Measurements from ENCODE around the gene AGPAT3.
A peak's percentile ranks its signal among the peaks of the same experiment; 100 is the strongest.
"Not testable (repeated sequence)": the region's sequence is repeated elsewhere in the genome, so short reads cannot be mapped to it uniquely, and the experiment has no call there.

The AGPAT3 gene, protein sequence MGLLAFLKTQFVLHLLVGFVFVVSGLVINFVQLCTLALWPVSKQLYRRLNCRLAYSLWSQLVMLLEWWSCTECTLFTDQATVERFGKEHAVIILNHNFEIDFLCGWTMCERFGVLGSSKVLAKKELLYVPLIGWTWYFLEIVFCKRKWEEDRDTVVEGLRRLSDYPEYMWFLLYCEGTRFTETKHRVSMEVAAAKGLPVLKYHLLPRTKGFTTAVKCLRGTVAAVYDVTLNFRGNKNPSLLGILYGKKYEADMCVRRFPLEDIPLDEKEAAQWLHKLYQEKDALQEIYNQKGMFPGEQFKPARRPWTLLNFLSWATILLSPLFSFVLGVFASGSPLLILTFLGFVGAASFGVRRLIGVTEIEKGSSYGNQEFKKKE

DNA sequence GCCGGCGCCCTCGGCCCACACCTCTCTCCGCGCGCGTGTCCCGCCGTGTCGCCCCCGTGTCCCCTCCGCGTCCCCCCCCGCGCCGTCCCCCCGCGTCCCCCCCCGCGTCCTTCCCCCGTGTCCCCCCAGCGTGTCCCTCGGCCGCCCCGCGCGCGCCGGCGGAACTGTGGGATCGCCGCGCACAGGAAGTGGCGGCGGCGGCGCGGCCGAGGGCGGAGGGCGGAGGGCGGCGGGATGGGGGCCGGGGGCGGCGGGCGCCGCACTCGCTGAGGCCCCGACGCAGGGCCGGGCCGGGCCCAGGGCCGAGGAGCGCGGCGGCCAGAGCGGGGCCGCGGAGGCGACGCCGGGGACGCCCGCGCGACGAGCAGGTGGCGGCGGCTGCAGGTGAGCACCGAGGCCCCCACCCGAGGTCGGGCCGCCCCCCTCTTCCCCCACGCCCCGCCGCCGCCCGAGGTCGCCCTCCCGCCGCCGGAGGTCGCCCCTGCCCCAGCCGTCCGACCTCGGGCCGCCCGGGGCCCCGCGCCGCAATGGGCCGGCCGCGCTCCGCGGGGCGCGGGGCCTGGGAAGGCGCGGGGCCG, at the start of gene AGPAT3:
Gene AGPAT3, plus strand, starts transcription at position 262 of the 578 bp plus-strand sequence. CDS start 94,459 bp downstream, outside the sequence.
- peak in 1 of 2 donors; percentile 27 for DNase-seq (ENCODE audit: low read depth in 2 of 2)

DNA sequence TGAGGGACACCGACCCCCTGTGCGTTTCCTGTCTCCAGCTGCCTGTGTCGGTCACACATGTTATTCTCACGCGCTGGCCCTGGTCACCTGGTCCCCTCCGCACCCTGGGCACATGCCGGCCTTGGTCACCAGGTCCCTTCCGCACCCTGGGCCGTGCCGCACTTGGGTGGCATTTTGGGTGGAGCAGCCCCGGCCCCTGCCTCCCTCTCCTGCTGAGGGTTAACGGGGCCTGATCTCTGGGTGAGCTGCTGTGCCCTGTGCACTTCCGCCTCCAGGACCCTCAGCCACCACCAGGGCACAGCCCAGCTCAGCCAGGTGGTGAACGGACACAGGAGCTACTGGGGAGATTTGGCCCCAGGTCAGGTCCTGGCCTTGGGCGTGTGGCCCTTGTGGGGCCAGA, 49.0 kb upstream of the AGPAT3 start:
- no peak for DNase-seq (ENCODE audit: low read depth in 2 of 2)

DNA sequence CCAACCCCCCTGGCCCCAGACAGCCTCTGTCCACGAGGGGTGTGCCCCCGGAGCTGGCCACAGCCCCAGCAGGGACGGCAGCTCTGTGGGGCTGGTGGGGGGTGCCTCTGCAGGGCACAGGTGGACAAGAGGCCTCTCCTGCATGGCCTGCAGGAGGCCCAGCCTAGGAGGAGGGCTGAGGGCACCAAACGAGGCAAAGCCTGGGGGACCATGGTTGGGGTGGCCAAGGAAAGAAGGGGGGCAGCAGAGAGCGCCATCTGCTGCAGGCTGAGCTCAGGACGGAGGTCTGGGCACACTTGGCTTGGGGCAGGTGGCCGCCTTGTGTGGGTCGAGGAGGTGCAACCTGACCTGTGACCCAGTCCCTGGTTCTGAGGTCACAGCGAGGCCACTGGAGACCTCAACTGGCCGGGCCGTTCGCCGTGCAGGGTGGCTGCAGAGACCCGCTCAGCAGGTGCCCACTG, 48.4 kb upstream of the AGPAT3 start:
- no peak for DNase-seq (ENCODE audit: low read depth in 2 of 2)

DNA sequence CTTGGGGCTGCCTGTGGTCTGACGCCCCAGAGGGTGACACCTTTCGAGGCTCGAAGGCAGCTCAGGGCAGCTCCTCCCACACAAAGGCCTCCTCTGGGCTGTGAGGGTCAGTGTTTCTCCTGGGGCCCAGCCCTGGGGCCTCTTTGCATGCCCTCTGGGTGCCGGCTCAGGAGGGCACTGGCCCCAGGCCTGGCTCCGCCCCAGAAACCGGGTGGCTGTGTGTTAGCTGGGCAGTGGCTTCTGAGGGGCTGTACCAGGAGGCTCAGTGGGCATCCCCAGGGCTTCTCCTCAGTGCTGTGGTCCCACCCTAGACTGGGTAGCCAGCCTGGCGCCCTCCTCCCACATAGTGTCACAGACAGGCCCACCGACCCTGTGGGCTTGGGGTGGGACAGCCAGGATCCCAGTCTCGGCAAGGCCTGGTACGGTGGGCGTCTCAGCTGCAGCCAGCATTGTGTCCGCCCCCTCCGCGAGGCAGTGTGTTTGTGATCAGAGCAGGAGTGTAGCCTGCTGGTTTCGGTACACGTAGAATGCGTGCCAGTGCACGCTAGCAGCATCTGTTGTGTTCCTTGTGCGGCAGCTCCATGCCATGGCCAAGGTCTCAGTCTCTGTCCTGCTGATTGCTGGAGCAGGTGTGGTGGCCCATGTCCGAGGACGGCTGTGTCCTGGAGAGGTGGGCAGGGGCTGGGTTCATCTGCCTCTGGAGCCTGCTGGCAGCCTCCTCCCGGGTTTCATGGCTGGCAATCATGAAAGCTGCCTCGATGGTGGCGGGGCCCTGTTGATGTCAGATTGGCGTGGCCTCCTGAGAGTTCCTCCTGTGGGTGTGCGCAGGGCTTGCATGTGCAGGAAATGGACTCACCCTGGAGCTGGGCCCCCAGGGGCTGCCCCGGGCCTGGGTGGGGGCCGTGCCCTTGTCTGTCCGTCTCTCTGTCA, 47.6 kb upstream of the AGPAT3 start:
- DNase-seq (ENCODE audit: low read depth in 2 of 2) = no peak

DNA sequence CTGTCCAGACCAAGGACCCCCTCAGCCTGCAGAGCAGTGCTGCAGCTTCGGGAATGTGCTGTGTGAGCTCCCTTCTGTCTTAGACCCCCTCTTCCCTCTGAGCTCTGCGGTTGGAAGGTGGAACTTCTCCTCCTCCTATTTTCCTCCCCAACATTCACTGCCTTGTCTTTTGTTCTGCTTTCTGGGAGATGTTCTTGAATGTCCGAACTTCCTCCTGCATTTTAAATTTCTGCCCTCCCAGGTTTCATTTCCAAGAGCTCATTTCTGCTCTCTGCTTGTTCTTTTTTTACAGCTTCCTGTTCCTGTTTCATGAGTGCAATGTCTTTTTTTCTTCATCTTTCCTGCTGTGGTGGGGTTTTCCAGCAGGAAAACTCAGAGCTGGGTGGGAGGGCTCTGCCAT, 46.3 kb upstream of the AGPAT3 start:
- no peak for DNase-seq (ENCODE audit: low read depth in 2 of 2)

DNA sequence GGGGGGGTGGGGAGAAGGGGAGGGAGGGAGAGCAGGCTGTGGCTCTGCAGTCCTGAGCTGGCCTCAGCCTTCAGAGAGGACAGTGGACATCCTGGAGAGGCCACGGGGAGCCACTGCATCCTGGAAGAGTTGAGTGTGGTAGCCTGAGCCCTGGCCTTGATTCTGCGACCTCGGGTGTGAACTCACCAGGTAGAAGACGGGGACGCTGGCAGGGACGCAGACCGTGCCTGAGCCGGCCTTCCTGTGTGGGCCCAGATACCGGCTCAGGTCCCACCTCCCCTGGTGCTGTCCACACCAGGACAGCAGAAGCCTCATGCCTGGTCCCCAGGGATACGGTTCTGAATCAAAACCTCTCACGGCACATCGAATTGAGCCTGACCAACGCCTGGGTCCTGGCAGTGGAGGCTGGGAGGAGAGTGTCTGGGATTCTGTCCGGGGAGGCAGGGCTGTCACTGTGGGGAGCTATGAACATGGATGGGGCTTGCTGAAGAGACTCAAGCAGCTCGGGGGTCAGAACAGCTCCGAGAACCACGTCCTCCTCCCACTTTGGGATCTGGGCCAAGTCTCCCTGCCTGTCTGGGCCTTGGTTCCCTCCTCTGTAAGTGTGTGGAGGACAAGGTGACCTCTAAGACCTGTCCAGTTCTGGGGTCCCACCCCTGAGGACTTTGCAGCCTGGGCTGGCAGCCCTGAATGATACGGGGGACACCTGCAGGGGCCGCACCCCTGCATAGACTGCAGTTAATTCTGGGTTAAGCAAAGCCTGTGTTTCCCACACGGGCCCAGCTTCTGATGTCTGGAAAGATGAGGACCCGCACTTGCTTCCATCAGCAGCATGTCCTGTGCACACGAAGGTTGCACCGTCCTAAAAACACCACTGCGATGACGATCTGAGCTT, 45.3 kb upstream of the AGPAT3 start:
- no peak for DNase-seq (ENCODE audit: low read depth in 2 of 2)

DNA sequence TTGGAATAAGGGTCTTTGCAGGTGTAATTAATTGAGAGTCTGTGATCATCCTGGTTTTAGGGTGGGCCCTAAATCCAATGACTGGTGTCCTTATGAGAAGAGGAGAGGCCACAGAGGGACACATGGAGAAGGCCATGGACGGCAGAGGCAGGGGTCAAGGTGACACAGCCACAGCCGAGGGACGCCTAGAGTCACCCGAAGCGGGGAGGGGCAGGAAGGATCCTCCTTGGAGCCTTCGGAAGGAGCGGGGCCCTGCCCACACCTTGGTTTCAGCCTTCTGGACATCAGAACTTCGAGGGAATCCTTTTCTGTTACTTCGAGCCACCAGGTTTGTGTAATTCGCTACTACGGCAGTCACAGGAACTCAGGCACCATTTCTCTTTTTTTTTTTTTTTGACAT, 44.6 kb upstream of the AGPAT3 start:
- DNase-seq (ENCODE audit: low read depth in 2 of 2) = no peak

DNA sequence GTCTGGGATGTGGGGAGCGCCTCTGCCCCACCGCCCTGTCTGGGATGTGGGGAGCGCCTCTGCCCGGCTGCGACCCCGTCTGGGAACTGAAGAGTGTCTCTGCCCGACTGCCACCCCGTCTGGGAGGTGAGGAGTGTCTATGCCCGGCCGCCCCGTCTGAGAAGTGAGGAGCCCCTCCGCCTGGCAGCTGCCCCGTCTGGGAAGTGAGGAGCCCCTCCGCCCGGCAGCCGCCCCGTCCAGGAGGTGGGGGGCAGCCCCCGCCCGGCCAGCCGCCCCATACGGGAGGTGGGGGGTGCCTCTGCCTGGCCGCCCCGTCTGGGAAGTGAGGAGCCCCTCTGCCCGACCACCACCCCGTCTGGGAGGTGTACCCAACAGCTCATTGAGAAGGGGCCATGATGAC, 42.9 kb upstream of the AGPAT3 start:
- not testable (repeated sequence) for DNase-seq (ENCODE audit: low read depth in 2 of 2)

DNA sequence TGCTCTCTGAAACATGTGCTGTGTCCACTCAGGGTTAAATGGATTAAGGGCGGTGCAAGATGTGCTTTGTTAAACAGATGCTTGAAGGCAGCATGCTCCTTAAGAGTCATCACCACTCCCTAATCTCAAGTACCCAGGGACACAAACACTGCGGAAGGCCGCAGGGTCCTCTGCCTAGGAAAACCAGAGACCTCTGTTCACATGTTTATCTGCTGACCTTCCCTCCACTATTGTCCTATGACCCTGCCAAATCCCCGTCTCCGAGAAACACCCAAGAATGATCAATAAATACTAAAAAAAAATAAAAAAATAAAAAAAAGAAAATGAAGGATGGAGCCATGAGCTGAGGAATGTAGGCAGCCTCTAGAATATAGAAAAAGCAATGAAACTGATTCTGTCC, 42.3 kb upstream of the AGPAT3 start:
- not testable (repeated sequence) for DNase-seq (ENCODE audit: low read depth in 2 of 2)

DNA sequence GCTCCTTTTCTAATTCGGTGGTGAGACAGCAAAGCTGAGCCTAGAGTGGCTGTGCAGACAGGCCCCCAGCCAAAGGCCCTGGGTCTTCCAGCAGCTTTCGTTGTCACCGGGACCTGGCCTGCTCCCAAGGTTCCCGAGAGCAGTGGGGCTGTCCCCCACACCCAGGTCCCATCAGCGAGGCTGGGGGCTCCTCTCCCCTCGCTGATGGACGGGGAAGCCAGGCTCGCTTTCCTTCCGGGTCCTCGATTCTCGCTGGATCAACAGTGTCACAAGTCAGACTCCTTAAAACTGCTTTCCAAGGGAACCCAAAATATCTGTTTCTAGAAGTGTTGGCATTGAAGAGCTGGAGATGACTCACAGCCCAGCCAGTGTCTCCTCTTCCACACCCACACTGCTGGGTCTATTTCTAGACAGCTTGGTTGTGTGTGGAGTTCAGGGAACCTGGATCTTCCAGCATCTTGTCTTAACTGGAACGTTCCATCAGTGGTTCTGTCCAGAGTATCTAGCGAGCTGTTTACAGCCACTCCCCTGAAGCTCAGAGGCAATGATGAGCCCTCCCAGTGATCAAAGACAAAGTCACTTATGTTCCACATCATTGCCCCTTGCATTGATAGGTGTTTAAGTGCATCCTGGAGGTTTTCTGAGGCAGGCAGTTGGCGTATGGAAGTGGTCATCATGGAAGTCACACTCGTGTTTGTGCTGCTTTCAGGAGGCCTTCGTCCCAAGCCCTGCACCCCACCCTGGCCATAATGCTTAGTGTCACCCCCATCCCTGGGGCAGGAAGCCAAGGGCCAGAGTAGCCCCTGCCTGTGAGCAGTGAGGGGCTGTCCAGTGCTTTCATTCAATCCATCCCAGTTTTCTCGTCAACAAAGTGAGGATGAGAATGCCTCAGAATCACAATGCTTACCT, 40.4 kb upstream of the AGPAT3 start:
- DNase-seq (ENCODE audit: low read depth in 2 of 2) = no peak

DNA sequence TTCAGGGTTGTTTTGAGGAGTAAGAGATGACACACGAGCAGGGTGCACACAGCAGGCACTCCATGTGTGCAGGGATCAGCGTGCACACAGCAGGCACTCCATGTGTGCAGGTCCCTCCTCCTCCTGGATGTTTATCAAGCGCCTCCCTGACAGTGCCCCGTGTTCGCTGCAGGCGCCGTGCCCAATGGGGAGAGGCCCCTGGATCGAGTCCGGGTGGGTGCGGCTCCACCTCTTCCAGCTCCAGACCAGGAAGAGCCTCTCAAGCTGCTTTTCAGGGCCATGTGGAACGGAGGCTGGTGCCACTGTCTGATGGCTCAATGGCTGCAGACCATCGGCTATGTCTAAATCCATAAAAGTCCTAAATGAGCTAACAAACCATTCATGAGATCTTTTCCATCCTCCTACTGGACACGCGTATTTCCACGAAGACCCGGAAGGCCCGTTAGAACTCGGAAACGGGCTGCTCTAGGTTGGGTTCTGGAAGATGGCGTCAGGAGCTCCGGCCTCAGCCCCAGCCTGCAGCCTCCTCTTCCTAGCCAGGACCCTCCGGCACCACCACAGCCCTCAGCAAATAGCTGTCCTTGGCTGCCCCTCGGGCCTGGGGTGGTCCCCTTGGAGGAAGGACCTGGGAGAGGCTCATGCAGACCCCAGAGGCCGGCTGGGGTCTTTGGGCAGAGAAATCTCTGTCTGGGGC, 39.6 kb upstream of the AGPAT3 start:
- DNase-seq (ENCODE audit: low read depth in 2 of 2) = no peak

DNA sequence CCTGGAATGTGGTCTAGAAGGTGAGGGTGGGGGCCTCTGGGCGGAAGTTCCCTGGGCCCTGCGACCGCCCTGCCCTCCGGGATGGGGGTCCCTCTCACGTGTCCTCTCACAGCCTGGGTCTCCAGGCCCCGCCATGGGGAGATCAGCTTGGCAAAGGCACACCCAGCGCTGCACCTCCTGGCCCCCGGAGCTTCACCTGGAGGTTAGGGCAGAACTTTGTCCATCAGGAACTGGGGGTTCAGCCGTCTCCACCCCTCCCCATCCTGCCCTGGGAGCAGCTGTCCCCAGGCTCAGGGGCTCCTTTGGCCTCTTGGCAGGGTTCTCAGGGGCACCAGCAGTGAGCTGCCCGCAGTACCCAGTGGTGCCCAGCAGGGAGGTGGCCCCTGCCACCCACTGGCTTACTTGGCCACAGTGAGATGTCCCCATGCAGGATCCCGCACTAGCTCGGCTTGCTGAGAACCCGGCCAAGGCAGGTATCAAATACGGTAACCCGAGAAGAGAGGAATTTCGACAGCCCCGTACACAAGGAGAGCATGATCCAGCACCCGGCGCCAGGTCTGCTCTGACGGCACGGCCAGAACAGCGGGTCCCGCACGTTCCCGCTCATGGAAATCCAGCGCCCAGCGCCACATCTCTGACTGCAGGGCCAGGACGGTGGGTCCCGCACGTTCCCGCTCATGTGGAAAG, 38.9 kb upstream of the AGPAT3 start:
- no peak for DNase-seq (ENCODE audit: low read depth in 2 of 2)

DNA sequence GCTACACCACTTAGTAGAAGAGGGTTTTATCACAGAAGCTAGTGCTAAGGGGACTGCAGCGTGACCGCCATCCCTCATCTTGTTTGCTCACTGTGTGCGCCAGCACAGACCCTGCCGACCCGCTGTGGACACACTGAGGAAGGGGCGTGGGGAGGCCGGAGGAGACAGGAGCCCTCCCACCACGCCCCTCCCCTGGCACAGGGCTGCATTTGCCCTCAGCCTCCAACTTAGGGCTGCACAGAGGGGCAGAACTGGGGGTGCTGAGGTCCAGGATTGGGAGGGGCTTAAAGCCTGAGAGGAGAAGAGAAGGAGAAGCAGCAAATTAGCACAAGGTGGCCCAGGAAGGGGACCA, 38.4 kb upstream of the AGPAT3 start:
- no peak for DNase-seq (ENCODE audit: low read depth in 2 of 2)

DNA sequence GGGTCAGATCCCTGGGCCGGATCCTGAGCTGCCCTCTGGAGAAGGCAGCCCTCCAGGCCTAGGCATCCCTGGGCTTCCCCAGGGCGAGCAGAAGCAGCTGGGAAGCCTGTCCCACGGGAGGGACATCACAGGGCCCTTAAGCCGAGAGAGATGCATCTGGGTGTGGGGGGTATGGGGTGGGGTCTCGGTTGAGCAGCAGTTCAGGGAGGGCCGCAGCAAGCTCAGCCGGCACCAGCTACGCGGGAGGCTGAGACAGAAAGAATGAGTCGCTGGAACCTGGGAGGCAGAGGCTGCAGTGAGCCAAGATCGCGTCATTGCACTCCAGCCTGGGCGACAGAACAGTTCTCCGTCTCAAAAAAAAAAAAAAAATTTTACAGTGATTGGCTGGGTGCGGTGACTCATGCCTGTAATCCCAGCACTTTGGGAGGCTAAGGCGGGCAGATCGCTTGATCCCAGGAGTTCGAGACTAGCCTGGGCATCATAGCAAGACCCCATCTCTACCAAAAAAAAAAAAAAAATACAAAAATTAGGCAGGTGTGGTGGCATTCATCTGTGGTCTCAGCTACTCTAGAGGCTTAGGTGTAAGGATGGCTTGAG, 37.9 kb upstream of the AGPAT3 start:
- peak in 1 of 2 donors; percentile 20 for DNase-seq (ENCODE audit: low read depth in 2 of 2)

DNA sequence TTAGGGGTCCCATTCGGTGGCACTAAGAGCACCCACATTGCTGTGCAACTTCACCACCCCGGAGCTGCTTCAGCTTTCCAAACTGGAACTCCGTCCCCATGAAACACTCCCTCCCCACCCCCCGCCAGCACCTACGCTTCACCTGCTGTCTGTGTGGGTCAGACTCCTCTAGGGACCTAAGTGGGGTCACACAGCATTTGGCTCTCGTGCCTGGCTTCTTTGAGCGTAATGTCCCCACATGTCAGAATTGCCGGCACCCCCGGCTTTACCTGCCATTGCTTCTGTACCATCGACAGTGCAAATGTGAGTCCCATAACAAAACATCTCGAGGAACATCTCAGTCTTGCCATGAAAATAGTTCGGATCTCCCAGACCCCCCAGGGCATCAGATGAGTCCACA, 35.9 kb upstream of the AGPAT3 start:
- DNase-seq (ENCODE audit: low read depth in 2 of 2) = no peak

DNA sequence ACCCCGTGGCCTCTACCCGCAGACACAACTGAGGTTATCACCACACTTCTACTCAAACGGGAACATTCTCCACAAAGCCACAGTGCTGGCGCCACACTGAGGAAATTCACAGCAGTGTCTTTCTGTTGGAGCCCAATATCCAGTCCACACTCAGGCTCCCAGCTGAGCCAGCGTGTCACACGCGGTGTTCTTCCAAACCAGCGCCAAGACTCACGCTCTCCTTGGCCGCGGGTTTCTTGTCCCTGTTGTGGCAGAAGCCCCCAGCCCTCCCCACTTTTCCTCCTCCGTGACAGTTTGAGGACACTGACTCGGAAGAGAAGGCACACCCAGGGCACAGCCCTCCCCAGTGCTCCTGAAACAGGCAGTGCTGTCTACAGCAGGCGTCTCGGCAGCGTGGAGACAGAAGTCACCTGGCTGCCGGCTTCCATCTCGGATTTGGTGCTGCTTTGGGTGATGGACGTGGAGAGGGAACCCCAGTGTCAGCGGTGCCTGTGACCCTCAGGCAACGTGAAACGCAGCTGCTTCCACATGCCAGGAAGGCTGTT, 35.4 kb upstream of the AGPAT3 start:
- DNase-seq (ENCODE audit: low read depth in 2 of 2) = no peak

DNA sequence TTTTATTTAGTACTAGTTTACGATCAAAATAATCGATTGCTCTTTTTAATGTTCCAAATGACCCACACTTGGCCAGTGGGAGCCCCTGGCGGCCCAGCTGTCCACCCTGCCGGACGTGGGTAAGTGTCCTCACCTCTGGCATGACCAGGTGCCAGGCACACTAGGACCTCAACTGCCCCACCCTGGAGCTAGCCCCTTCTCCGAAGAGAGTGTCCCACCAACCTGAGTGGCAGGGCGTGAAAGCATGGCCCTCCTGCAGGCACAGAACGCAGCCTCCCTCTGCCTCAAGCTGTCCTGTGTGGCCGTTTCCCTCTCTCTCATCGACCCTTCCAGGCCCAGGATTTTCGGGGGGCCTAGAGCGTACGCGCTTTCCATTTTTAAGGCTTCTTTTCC, 32.9 kb upstream of the AGPAT3 start:
- DNase-seq (ENCODE audit: low read depth in 2 of 2) = no peak

DNA sequence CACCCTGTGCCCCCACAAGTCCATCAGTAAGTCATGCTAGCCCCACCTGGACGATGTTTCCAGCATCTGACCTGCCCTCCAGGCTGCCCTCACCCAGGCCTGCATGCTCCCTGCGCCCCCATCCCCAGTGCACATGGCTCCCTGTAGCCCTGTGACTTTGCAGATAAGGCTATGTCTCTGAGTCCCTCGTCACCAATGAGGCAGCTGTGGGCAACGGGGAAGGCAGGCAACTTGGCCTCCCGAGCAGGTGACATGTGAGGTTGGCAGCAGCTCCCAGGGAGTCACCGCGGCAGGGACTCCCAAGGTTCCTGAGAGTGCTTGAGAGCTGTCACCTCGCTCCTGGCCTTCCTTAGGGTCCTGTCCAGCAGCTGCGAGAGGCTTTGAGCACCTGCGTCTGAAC, 32.4 kb upstream of the AGPAT3 start:
- DNase-seq (ENCODE audit: low read depth in 2 of 2) = no peak

Data from stimulated activated CD8-positive, alpha-beta memory T cell treated with anti-CD3 and anti-CD28 coated beads, Interleukin-2, amount 100 ng/mL, for 48 hours (primary cell).